ENCODE measurements around the gene USO1. TPM values are rescaled to one million over a fixed set of nuclear protein-coding genes. Genes with fewer than 3 reads are reported as not detected.

Gene USO1
- total and polyA plus RNA-seq, 2 experiments from 2014 or later: 113 to 277 TPM

- peak overlapping the region; percentile 57; the same call in 1 of the 2 replicates for H2AFZ ChIP-seq
These were observed 136.2 kb downstream of the USO1 start for GRCh38 chr4:75860606-75861005.

More at GRCh38 chr4:75860606-75861005, 136.2 kb downstream of the USO1 start:
- DNase-seq (ENCODE audit: low spot score) (no peak), ATAC-seq (no peak)
- H3K9me2 ChIP-seq (ENCODE audit: insufficient read depth): no peaks in the 10 kb centered on the region
- H4K20me1 ChIP-seq (replicated peaks; ENCODE audit: insufficient read depth): no peaks in the 10 kb centered on the region
- H3K4me3 ChIP-seq: no peak overlapping the region
- peaks cover 2% of the 10 kb centered on the region for H3K27me3 Mint-ChIP-seq (ENCODE audit: insufficient read depth, low read depth, poor library complexity)
- H3K27ac Mint-ChIP-seq: no peak overlapping the region
- H3K27ac ChIP-seq (ENCODE audit: low read depth): no peak overlapping the region
- H3K36me3 Mint-ChIP-seq (ENCODE audit: low read depth): no peaks in the 10 kb centered on the region
- H3K4me1 ChIP-seq (ENCODE audit: insufficient read depth): peaks cover 2% of the 10 kb centered on the region; the same call in 1 of the 2 replicates
- H3K9me3 Mint-ChIP-seq: peaks cover 6% of the 10 kb centered on the region; the same call in 1 of the 3 replicates
- no peaks in the 10 kb centered on the region for H3K27me3 ChIP-seq (ENCODE audit: insufficient read depth)
- TF ChIP-seq ZNF462 (CRISPR knock-in tag; IDR thresholded peaks at IDR 0.05): no peak
- TF ChIP-seq REST (IDR thresholded peaks at IDR 0.05; ENCODE audit: unreplicated experiment): no peak
- TF ChIP-seq EZH2 (IDR thresholded peaks at IDR 0.05; ENCODE audit: low read depth, unreplicated experiment): no peak
- TF ChIP-seq POLR2AphosphoS5 (IDR thresholded peaks at IDR 0.05; ENCODE audit: low read depth): no peak
- TF ChIP-seq ZNF114 (CRISPR knock-in tag; IDR thresholded peaks at IDR 0.05): no peak
- H3K79me2 ChIP-seq (replicated peaks; ENCODE audit: insufficient read depth): no peaks in the 10 kb centered on the region
- no peaks in the 10 kb centered on the region for H3F3A ChIP-seq (replicated peaks; ENCODE audit: low read depth)
- H3K4me1 Mint-ChIP-seq: no peaks in the 10 kb centered on the region
- H3K36me3 ChIP-seq (ENCODE audit: insufficient read depth): no peaks in the 10 kb centered on the region
- no peak overlapping the region for H3K4me2 ChIP-seq
- H3K4me3 Mint-ChIP-seq: no peak overlapping the region

Small RNAs within 50 kb of the gene (small RNA-seq; reads per million reads assigned to genes)
- not detected for gene RNU2-16P (ENCODE audit: low replicate concordance)

Other genes starting within 250 kb of the USO1 start
- 42.9 and 50.9 TPM in 2 replicates for gene RCHY1, start 210.2 kb upstream of the USO1 start, total RNA-seq (2014; rRNA removed; shearing (Covaris generic))
- 43.8 and 46.5 TPM in 2 replicates for gene RCHY1, start 210.2 kb upstream of the USO1 start, polyA plus RNA-seq (2016; fragmentation: Nextera tagmentation; extraction: Ambion mirVana)
- 15.2 and 16.2 TPM in 2 replicates for gene THAP6, start 210.1 kb upstream of the USO1 start, total RNA-seq (2014; rRNA removed; shearing (Covaris generic))
- gene THAP6, start 210.1 kb upstream of the USO1 start, polyA plus RNA-seq (2016; fragmentation: Nextera tagmentation; extraction: Ambion mirVana): 7.4 and 9.0 TPM in 2 replicates
- not detected in 2 replicates for gene ODAPH, start 168.5 kb upstream of the USO1 start, total RNA-seq (2014; rRNA removed; shearing (Covaris generic))
- gene ODAPH, start 168.5 kb upstream of the USO1 start, polyA plus RNA-seq (2016; fragmentation: Nextera tagmentation; extraction: Ambion mirVana): not detected in 2 replicates
- gene CDKL2, start 94.0 kb upstream of the USO1 start, total RNA-seq (2014; rRNA removed; shearing (Covaris generic)): 1.7 and 1.8 TPM in 2 replicates
- gene CDKL2, start 94.0 kb upstream of the USO1 start, polyA plus RNA-seq (2016; fragmentation: Nextera tagmentation; extraction: Ambion mirVana): 2.0 and 3.1 TPM in 2 replicates
- gene G3BP2, start 51.2 kb upstream of the USO1 start, total RNA-seq (2014; rRNA removed; shearing (Covaris generic)): 411 and 435 TPM in 2 replicates
- 94.5 and 103 TPM in 2 replicates for gene G3BP2, start 51.2 kb upstream of the USO1 start, polyA plus RNA-seq (2016; fragmentation: Nextera tagmentation; extraction: Ambion mirVana)
- gene PPEF2, start 177.9 kb downstream of the USO1 start, total RNA-seq (2014; rRNA removed; shearing (Covaris generic)): 0.58 TPM in 1 of 2 replicates, not detected in the other
- not detected in 2 replicates for gene PPEF2, start 177.9 kb downstream of the USO1 start, polyA plus RNA-seq (2016; fragmentation: Nextera tagmentation; extraction: Ambion mirVana)
- gene NAAA, start 216.4 kb downstream of the USO1 start, total RNA-seq (2014; rRNA removed; shearing (Covaris generic)): 36.6 and 38.1 TPM in 2 replicates
- gene NAAA, start 216.4 kb downstream of the USO1 start, polyA plus RNA-seq (2016; fragmentation: Nextera tagmentation; extraction: Ambion mirVana): 10.3 and 13.2 TPM in 2 replicates

Data from GM23338 (cell line).